ENCODE measurements around the gene CCDC116.

CCDC116 gene

DNA sequence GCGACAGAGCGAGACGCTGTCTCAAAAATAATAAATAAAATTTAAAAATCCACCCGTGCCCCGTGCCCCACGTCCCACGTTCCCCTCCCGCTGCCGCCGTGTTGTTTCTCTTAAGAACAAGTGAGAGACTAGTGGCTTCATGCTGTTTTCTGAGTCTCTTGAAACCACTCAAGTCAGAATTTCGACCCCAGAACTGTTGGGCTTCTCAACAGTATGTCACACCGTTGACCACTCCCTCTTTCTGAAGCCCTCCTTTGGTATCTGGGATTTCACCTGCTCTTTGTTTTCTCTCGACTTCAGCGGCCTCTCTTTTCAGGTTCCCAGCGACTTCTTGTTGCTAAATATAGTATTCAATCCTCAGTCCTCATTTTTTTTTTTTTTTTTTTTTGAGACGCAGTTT lies 34.2 kb downstream of the CCDC116 start:
- Histone ChIP-seq H3K23ac (ENCODE audit: low read length) (no peak overlapping the region), H2BK15ac (replicated peaks; ENCODE audit: low read depth) (no peak overlapping the region), H3K4ac (ENCODE audit: low read depth, low read length) (no peak overlapping the region), H3K56ac (ENCODE audit: low read length) (peak overlapping the region; percentile 97), H3K9ac (ENCODE audit: low read length) (no peak overlapping the region), H2AK5ac (ENCODE audit: low read length) (no peak overlapping the region), H2BK5ac (ENCODE audit: low read length) (no peak overlapping the region), H3K79me1 (ENCODE audit: low read length) (peaks cover 2% of the 10 kb centered on the region), H3K4me1 (ENCODE audit: control insufficient read depth, low read depth, low read length) (no peaks in the 10 kb centered on the region), H3K79me2 (ENCODE audit: control insufficient read depth, insufficient read depth, low read length) (no peaks in the 10 kb centered on the region), H3K27me3 (ENCODE audit: insufficient read depth, low read length, poor library complexity) (no peaks in the 10 kb centered on the region), H3K36me3 (ENCODE audit: control insufficient read depth, insufficient read depth, low read length) (peaks cover 2% of the 10 kb centered on the region), H3K27ac (ENCODE audit: low read depth, low read length) (no peak overlapping the region), H3K4me3 (ENCODE audit: low read length) (no peak overlapping the region), H3K18ac (ENCODE audit: low read length) (no peak overlapping the region), H2BK120ac (ENCODE audit: low read depth, low read length) (no peak overlapping the region), H4K5ac (ENCODE audit: low read length) (no peak overlapping the region), H3K4me2 (ENCODE audit: low read length) (peak overlapping the region; percentile 23), H4K8ac (ENCODE audit: low read depth, low read length) (no peak overlapping the region)
- peak; percentile 27 for DNase-seq
- WGBS (ENCODE audit: extremely low coverage, insufficient coverage, low lambda C conversion rate), result no CpG with 5 or more reads among the region's 16 CpGs

DNA sequence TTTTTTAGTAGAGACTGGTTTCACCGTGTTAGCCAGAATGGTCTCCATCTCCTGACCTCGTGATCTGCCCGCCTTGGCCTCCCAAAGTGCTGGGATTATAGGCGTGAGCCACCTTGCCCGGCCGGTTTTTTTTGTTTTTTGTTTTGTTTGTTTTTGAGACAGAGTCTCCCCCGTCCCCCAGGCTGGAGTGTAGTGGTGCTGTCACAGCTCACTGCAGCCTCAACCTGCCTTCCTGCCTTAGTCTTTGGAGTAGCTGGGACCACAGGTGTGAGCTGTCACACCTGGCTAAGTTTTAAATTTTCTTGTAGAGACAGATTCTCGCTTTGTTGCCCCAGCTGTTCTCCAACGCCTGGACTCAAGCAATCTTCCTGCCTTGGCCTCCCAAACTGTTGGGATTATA lies 36.5 kb downstream of the CCDC116 start:
- WGBS (ENCODE audit: extremely low coverage, insufficient coverage, low lambda C conversion rate), result no CpG with 5 or more reads among the region's 9 CpGs
- H3K4me3 ChIP-seq (ENCODE audit: low read length), result no peak overlapping the region
- H3K79me1 ChIP-seq (ENCODE audit: low read length), result peaks cover 2% of the 10 kb centered on the region
- no peak overlapping the region for H4K5ac ChIP-seq (ENCODE audit: low read length)
- H2BK5ac ChIP-seq (ENCODE audit: low read length), result no peak overlapping the region
- no peak overlapping the region for H2BK120ac ChIP-seq (ENCODE audit: low read depth, low read length)
- H2AK5ac ChIP-seq (ENCODE audit: low read length), result no peak overlapping the region
- H3K4me2 ChIP-seq (ENCODE audit: low read length), result no peak overlapping the region
- H3K36me3 ChIP-seq (ENCODE audit: control insufficient read depth, insufficient read depth, low read length), result peaks cover 2% of the 10 kb centered on the region
- H3K79me2 ChIP-seq (ENCODE audit: control insufficient read depth, insufficient read depth, low read length), result no peaks in the 10 kb centered on the region
- H3K18ac ChIP-seq (ENCODE audit: low read length), result no peak overlapping the region
- H3K4me1 ChIP-seq (ENCODE audit: control insufficient read depth, low read depth, low read length), result no peaks in the 10 kb centered on the region
- H3K56ac ChIP-seq (ENCODE audit: low read length), result no peak overlapping the region
- no peak overlapping the region for H4K8ac ChIP-seq (ENCODE audit: low read depth, low read length)
- H3K9ac ChIP-seq (ENCODE audit: low read length), result no peak overlapping the region
- no peak overlapping the region for H3K27ac ChIP-seq (ENCODE audit: low read depth, low read length)
- no peak overlapping the region for H3K23ac ChIP-seq (ENCODE audit: low read length)
- H2BK15ac ChIP-seq (replicated peaks; ENCODE audit: low read depth), result no peak overlapping the region
- DNase-seq, result no peak
- H3K4ac ChIP-seq (ENCODE audit: low read depth, low read length), result no peak overlapping the region
- no peaks in the 10 kb centered on the region for H3K27me3 ChIP-seq (ENCODE audit: insufficient read depth, low read length, poor library complexity)

DNA sequence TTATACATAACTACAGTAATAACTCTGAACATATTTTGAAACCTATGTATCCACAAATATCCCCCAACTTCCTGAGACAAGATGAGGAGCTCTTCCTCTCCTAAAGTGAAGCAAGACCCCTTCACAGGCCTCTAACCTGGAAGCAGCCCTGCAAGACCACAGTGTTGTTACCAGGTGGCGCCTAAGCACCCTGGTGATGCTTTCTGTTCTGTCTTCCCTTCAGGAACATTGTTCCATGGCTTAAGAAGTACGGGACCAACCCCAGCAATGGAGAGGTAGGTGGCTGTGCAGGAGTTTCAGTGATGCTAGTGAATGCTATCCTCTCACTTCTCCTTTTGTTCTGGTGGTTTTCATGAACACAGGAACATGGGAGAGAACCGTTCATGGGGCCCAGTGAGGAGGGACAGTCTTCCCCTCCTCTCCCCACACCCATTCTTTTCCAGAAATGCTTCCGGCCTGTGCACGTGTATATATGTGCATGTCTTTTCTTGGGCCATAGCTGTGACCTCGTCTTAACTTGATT lies 39.6 kb downstream of the CCDC116 start:
- H3K4me1 ChIP-seq (ENCODE audit: control insufficient read depth, low read depth, low read length), result no peaks in the 10 kb centered on the region
- H3K79me1 ChIP-seq (ENCODE audit: low read length), result peaks cover 2% of the 10 kb centered on the region
- no peaks in the 10 kb centered on the region for H3K79me2 ChIP-seq (ENCODE audit: control insufficient read depth, insufficient read depth, low read length)
- no peak overlapping the region for H2AK5ac ChIP-seq (ENCODE audit: low read length)
- no peak overlapping the region for H3K23ac ChIP-seq (ENCODE audit: low read length)
- H3K9ac ChIP-seq (ENCODE audit: low read length), result no peak overlapping the region
- H3K27ac ChIP-seq (ENCODE audit: low read depth, low read length), result no peak overlapping the region
- no peak overlapping the region for H2BK120ac ChIP-seq (ENCODE audit: low read depth, low read length)
- H3K36me3 ChIP-seq (ENCODE audit: control insufficient read depth, insufficient read depth, low read length), result peaks cover 3% of the 10 kb centered on the region
- H3K18ac ChIP-seq (ENCODE audit: low read length), result no peak overlapping the region
- peak; percentile 4 for DNase-seq
- H2BK15ac ChIP-seq (replicated peaks; ENCODE audit: low read depth), result no peak overlapping the region
- no peak overlapping the region for H3K56ac ChIP-seq (ENCODE audit: low read length)
- no peak overlapping the region for H4K8ac ChIP-seq (ENCODE audit: low read depth, low read length)
- no peak overlapping the region for H4K5ac ChIP-seq (ENCODE audit: low read length)
- no CpG with 5 or more reads among the region's 6 CpGs for WGBS (ENCODE audit: extremely low coverage, insufficient coverage, low lambda C conversion rate)
- H3K4ac ChIP-seq (ENCODE audit: low read depth, low read length), result no peak overlapping the region
- no peaks in the 10 kb centered on the region for H3K27me3 ChIP-seq (ENCODE audit: insufficient read depth, low read length, poor library complexity)
- no peak overlapping the region for H3K4me2 ChIP-seq (ENCODE audit: low read length)
- no peak overlapping the region for H2BK5ac ChIP-seq (ENCODE audit: low read length)
- H3K4me3 ChIP-seq (ENCODE audit: low read length), result no peak overlapping the region

DNA sequence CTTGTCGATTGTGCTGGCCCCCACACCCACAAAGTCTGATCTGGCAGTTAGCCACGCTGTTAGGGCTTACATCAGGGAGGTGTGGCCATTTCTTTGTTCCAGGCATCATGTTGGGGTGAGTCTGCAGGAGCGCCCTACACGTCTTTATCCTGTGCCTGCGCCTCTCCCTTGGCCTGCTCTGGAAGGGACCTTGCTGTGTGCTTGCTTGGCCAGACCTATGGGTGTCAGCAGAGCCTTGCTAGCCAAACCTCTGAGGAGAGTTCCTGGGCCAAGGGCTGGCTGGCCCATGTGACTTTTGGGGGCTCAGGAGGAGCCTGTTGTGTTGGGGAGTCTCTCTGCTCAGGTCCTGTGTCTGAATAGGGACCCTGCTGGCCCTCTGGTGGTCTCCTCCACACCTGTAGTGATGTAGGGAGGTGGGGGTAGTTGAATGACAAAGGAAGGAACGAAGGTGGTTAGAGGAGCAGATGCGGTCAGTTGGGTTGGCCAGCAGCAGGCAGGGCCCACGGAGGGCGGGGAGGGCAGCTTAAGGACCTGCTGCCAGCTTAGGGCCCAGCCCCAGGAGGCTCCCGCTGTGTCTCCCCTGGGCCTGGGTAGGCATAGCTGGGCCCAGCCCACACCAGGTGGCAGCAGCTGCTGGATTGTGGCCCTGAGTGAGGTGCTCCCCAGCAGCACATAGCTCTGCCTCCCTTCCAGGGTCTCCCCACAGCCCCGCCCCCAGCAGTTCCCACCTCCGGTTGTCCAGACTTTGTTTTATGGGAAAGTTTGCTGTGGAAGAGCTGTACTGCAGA lies 41.2 kb downstream of the CCDC116 start:
- no peak overlapping the region for H3K27ac ChIP-seq (ENCODE audit: low read depth, low read length)
- no peak for DNase-seq
- no CpG with 5 or more reads among the region's 12 CpGs for WGBS (ENCODE audit: extremely low coverage, insufficient coverage, low lambda C conversion rate)
- H2BK15ac ChIP-seq (replicated peaks; ENCODE audit: low read depth), result no peak overlapping the region
- no peak overlapping the region for H3K4ac ChIP-seq (ENCODE audit: low read depth, low read length)
- H3K56ac ChIP-seq (ENCODE audit: low read length), result no peak overlapping the region
- H4K8ac ChIP-seq (ENCODE audit: low read depth, low read length), result no peak overlapping the region
- H3K79me1 ChIP-seq (ENCODE audit: low read length), result peaks cover 2% of the 10 kb centered on the region
- no peak overlapping the region for H3K4me3 ChIP-seq (ENCODE audit: low read length)
- H3K18ac ChIP-seq (ENCODE audit: low read length), result no peak overlapping the region
- no peak overlapping the region for H4K5ac ChIP-seq (ENCODE audit: low read length)
- no peaks in the 10 kb centered on the region for H3K79me2 ChIP-seq (ENCODE audit: control insufficient read depth, insufficient read depth, low read length)
- H3K27me3 ChIP-seq (ENCODE audit: insufficient read depth, low read length, poor library complexity), result no peaks in the 10 kb centered on the region
- no peaks in the 10 kb centered on the region for H3K4me1 ChIP-seq (ENCODE audit: control insufficient read depth, low read depth, low read length)
- H3K23ac ChIP-seq (ENCODE audit: low read length), result no peak overlapping the region
- H2BK5ac ChIP-seq (ENCODE audit: low read length), result no peak overlapping the region
- no peak overlapping the region for H2AK5ac ChIP-seq (ENCODE audit: low read length)
- no peak overlapping the region for H3K4me2 ChIP-seq (ENCODE audit: low read length)
- H3K9ac ChIP-seq (ENCODE audit: low read length), result no peak overlapping the region
- no peak overlapping the region for H2BK120ac ChIP-seq (ENCODE audit: low read depth, low read length)
- peaks cover 3% of the 10 kb centered on the region for H3K36me3 ChIP-seq (ENCODE audit: control insufficient read depth, insufficient read depth, low read length)

DNA sequence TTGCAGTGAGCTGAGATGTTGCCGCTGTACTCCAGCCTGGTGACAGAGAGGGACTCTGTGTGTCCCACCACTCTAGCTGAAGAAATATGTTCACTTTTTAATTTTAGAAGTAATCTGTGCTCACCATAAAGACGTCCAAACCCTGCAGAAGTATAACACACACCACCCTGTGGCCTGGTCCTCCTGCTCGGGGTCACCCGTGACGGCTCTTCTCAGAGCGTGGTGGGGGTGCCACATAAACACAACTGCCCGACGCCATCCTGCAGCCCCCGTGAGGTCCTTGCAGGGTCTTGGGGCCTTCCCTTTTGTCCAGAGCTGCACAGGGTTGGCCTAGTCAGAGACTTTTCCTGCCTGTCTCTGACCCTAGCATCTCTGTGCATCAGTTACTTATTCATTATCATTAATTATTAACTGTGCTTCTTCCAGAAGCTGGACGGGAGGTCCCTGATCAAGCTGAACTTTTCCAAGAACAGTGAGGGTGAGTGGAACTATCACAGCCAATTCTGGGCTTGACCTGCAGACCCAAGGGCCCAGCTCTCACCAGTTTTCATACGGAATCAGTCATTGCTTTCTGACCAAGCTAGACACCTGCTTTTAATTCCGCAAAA lies 42.2 kb downstream of the CCDC116 start:
- no peak overlapping the region for H3K18ac ChIP-seq (ENCODE audit: low read length)
- no peak overlapping the region for H4K8ac ChIP-seq (ENCODE audit: low read depth, low read length)
- H2BK120ac ChIP-seq (ENCODE audit: low read depth, low read length), result no peak overlapping the region
- no peak overlapping the region for H3K4me3 ChIP-seq (ENCODE audit: low read length)
- no peak overlapping the region for H3K56ac ChIP-seq (ENCODE audit: low read length)
- H3K27ac ChIP-seq (ENCODE audit: low read depth, low read length), result no peak overlapping the region
- WGBS (ENCODE audit: extremely low coverage, insufficient coverage, low lambda C conversion rate), result no CpG with 5 or more reads among the region's 12 CpGs
- no peaks in the 10 kb centered on the region for H3K79me2 ChIP-seq (ENCODE audit: control insufficient read depth, insufficient read depth, low read length)
- no peak overlapping the region for H2BK5ac ChIP-seq (ENCODE audit: low read length)
- H3K4me2 ChIP-seq (ENCODE audit: low read length), result no peak overlapping the region
- H3K4me1 ChIP-seq (ENCODE audit: control insufficient read depth, low read depth, low read length), result no peaks in the 10 kb centered on the region
- H3K79me1 ChIP-seq (ENCODE audit: low read length), result peaks cover 2% of the 10 kb centered on the region
- no peak overlapping the region for H3K4ac ChIP-seq (ENCODE audit: low read depth, low read length)
- no peak overlapping the region for H3K9ac ChIP-seq (ENCODE audit: low read length)
- no peak overlapping the region for H4K5ac ChIP-seq (ENCODE audit: low read length)
- DNase-seq, result no peak
- no peak overlapping the region for H3K23ac ChIP-seq (ENCODE audit: low read length)
- H2BK15ac ChIP-seq (replicated peaks; ENCODE audit: low read depth), result no peak overlapping the region
- peaks cover 3% of the 10 kb centered on the region for H3K36me3 ChIP-seq (ENCODE audit: control insufficient read depth, insufficient read depth, low read length)
- no peak overlapping the region for H2AK5ac ChIP-seq (ENCODE audit: low read length)
- no peaks in the 10 kb centered on the region for H3K27me3 ChIP-seq (ENCODE audit: insufficient read depth, low read length, poor library complexity)
